ENCODE results near the gene NUDT21. TPM values are rescaled to one million over a fixed set of nuclear protein-coding genes. Genes with fewer than 3 reads are reported as not detected.

Gene NUDT21
- total and polyA plus RNA-seq, 2 of the 8 experiments (the other 6 are each of a cell fraction or from before 2014, with no cell fraction given): 78.1 to 277 TPM

DNA sequence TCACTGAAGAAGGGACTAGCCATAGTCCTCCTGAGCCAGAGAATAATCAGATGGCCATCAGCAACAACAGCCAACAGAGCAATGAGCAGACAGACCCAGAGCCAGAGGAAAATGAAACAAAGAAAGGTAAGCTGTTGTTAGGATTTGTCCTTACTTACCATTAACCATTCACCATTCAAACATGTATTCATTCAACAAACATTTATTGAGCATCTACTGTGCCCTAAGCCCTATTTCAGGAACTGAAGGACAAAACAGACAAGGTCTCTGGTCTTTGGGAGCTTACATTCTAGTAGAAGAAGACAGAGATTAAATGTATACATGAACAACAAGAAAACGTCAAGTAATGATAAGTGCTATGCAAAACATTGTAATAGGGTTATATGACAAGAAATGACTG, 19.5 kb upstream of the NUDT21 start:
- no peak overlapping the region for H4K5ac ChIP-seq (ENCODE audit: insufficient read length, low read depth, low read length)
- H2BK12ac ChIP-seq (ENCODE audit: low read depth, low read length): no peak overlapping the region
- H3K36me3 ChIP-seq (ENCODE audit: control insufficient read depth in 2 of 4, insufficient read depth in 4 of 4, low read length in 3 of 4): peaks cover 27 to 87% (median 72%) of the 10 kb centered on the region in 4 experiments
- no peak overlapping the region for H3K18ac ChIP-seq (ENCODE audit: extremely low read depth, low read length)
- no peaks in the 10 kb centered on the region for H3K9me3 ChIP-seq (ENCODE audit: insufficient read depth in 2 of 2, low read depth in 1 of 2, low read length in 1 of 2)
- no peaks in the 10 kb centered on the region for H3K79me2 ChIP-seq (ENCODE audit: control insufficient read depth in 1 of 2, insufficient read depth in 2 of 2, low read length in 2 of 2)
- no peaks in the 10 kb centered on the region for H3K79me1 ChIP-seq (ENCODE audit: low read depth, low read length)
- DNase-seq (ENCODE audit: low read depth in 1 of 2, low spot score in 2 of 2): no peak
- CTCF ChIA-PET (ENCODE audit: partially characterized antibody): interaction anchor here (0.6 to 1.3 kb wide), 4 partner anchors 15 to 225 kb away, joined by 3 to 4 read pairs (median 3); no protein-coding TSS in a partner anchor
- POLR2A ChIA-PET (ENCODE audit: partially characterized antibody): interaction anchor here (1.5 to 2.2 kb wide), 2 partner anchors 9 to 10 kb away, joined by 5 to 9 read pairs; no protein-coding TSS in a partner anchor
- no peak overlapping the region for H3K14ac ChIP-seq (ENCODE audit: insufficient read length)
- H2BK15ac ChIP-seq (ENCODE audit: low read length): no peak overlapping the region
- H2BK5ac ChIP-seq (ENCODE audit: low read depth, low read length): no peak overlapping the region
- no peak overlapping the region for H3K4me3 ChIP-seq (ENCODE audit: extremely low read depth in 1 of 4, insufficient read depth in 2 of 4, low read depth in 3 of 4, low read length in 4 of 4)
- H4K91ac ChIP-seq (replicated peaks; ENCODE audit: insufficient read length, low read length): no peak overlapping the region
- peaks cover 0 to 4% of the 10 kb centered on the region in 2 experiments for H4K20me1 ChIP-seq (replicated peaks in 1 of 2; ENCODE audit: control insufficient read depth in 1 of 2, insufficient read depth in 2 of 2, low read length in 2 of 2)
- WGBS, 2 experiments (ENCODE audit: extremely low coverage in 1 of 2, insufficient coverage in 1 of 2, insufficient read length in 1 of 2, insufficient replicate concordance in 2 of 2, low coverage in 1 of 2, low lambda C conversion rate in 2 of 2, missing lambda C conversion rate in 1 of 2): 95% methylated on average over 1 of the region's 1 CpG; no CpG with 5 or more reads in 1 of the 2 experiments
- H3K27ac ChIP-seq (ENCODE audit: low read depth, low read length): no peak overlapping the region
- no peaks in the 10 kb centered on the region for H3K23me2 ChIP-seq (ENCODE audit: low read depth, low read length)
- no peak overlapping the region for H3K23ac ChIP-seq (ENCODE audit: insufficient read length)
- no peak overlapping the region for H3K56ac ChIP-seq (replicated peaks; ENCODE audit: insufficient read length, low read depth, low read length)
- H2BK120ac ChIP-seq (replicated peaks; ENCODE audit: low read depth, low read length): no peak overlapping the region
- no peak overlapping the region for H4K8ac ChIP-seq (ENCODE audit: extremely low read depth, insufficient read depth, low read length)
- no peaks in the 10 kb centered on the region for H3K27me3 ChIP-seq (replicated peaks in 1 of 4; ENCODE audit: control insufficient read depth in 3 of 4, extremely low read depth in 1 of 4, insufficient read depth in 3 of 4, low read length in 3 of 4)
- no peak overlapping the region for H2AFZ ChIP-seq (ENCODE audit: low read length)
- no peak overlapping the region for H2AK5ac ChIP-seq (ENCODE audit: low read depth, low read length)
- H3K4me2 ChIP-seq (ENCODE audit: insufficient read depth in 1 of 2, low read depth in 2 of 2, low read length in 2 of 2): no peak overlapping the region
- no peak overlapping the region for H3K9ac ChIP-seq (replicated peaks in 1 of 4; ENCODE audit: extremely low read depth in 1 of 4, low read depth in 3 of 4, low read length in 3 of 4)
- no peak overlapping the region for H2BK20ac ChIP-seq (ENCODE audit: low read length)
- no peak for FAIRE-seq
- no peaks in the 10 kb centered on the region for H3K4me1 ChIP-seq (replicated peaks in 1 of 4; ENCODE audit: control insufficient read depth in 3 of 4, insufficient read depth in 4 of 4, low read length in 3 of 4)
- H3K4ac ChIP-seq (replicated peaks; ENCODE audit: insufficient read length, low read depth, low read length): no peak overlapping the region
- TF ChIP-seq POLR2A (IDR thresholded peaks at IDR 0.05; ENCODE audit: control extremely low read depth in 1 of 2, low read depth in 2 of 2, low read length in 2 of 2): no peak
- no peak for TF ChIP-seq POU5F1 (IDR thresholded peaks at IDR 0.05; ENCODE audit: low read depth, low read length)
- TF ChIP-seq, protein P1, sequence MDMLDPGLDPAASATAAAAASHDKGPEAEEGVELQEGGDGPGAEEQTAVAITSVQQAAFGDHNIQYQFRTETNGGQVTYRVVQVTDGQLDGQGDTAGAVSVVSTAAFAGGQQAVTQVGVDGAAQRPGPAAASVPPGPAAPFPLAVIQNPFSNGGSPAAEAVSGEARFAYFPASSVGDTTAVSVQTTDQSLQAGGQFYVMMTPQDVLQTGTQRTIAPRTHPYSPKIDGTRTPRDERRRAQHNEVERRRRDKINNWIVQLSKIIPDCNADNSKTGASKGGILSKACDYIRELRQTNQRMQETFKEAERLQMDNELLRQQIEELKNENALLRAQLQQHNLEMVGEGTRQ (IDR thresholded peaks at IDR 0.05; ENCODE audit: low read length): no peak
- TF ChIP-seq, protein P2, sequence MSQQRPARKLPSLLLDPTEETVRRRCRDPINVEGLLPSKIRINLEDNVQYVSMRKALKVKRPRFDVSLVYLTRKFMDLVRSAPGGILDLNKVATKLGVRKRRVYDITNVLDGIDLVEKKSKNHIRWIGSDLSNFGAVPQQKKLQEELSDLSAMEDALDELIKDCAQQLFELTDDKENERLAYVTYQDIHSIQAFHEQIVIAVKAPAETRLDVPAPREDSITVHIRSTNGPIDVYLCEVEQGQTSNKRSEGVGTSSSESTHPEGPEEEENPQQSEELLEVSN (IDR thresholded peaks at IDR 0.05): no peak
- no peak for TF ChIP-seq RNF2 (IDR thresholded peaks at IDR 0.05; ENCODE audit: borderline replicate concordance, low read depth, low read length, missing control alignments, poor library complexity, severe bottlenecking)

Measured in H1 (cell line).